IMR-90 (cell line): ENCODE data around the gene LHX1. TPM values are rescaled to one million over a fixed set of nuclear protein-coding genes. Genes with fewer than 3 reads are reported as not detected.

Source experiments
- ATAC-seq: fragments of 200-7000 bp; cut with Tn5 transposase; 2 replicates; pipeline ENCODE4 v1.9.1; 2020; ENCODE audit warnings: low read depth, mild to moderate bottlenecking, moderate library complexity
- BruUV-seq: library from RNA; stranded (reverse); fragments of 400-500 nt; replicated peaks from 2 replicates; lab custom pipeline; 2021; lab: Mats Ljungman, UMichigan
- CTCF ChIA-PET: fragments of 300-600 bp; formaldehyde crosslinking; extraction: SDS; loops from one replicate; lab custom pipeline; 2021; ENCODE audit warnings: antibody characterized with exemption; lab: Yijun Ruan, JAX
- POLR2A ChIA-PET: fragments of 300-600 bp; sonication (Branson Sonifier 250); formaldehyde crosslinking; loops from one replicate; lab custom pipeline; 2022; ENCODE audit warnings: antibody characterized with exemption; ENCODE audit not compliant: unreplicated experiment; lab: Charles Lee
- DNase-seq: peaks from one replicate; pipeline ENCODE4 v3.0.0; 2013
- H2AFZ ChIP-seq: replicated peaks from 2 replicates; pipeline ENCODE3; 2013; ENCODE audit warnings: low read length, mild to moderate bottlenecking; ENCODE audit not compliant: poor library complexity
- H2AK5ac ChIP-seq: 2 replicates; pipeline ENCODE4 v1.6.1; 2013; ENCODE audit warnings: low read depth, low read length, inconsistent platforms
- H2AK9ac ChIP-seq: replicated peaks from 2 replicates; pipeline ENCODE3; 2013; ENCODE audit warnings: mild to moderate bottlenecking, low read depth, low read length, moderate library complexity; ENCODE audit not compliant: poor library complexity
- H2BK120ac ChIP-seq: 2 replicates; pipeline ENCODE4 v1.6.1; 2013; ENCODE audit warnings: low read depth, low read length, inconsistent platforms
- H2BK15ac ChIP-seq: 3 replicates; pipeline ENCODE4 v1.6.1; 2013; ENCODE audit warnings: low read depth, low read length, inconsistent platforms
- H2BK20ac ChIP-seq: 2 replicates; pipeline ENCODE4 v1.6.1; 2013; ENCODE audit warnings: low read depth, mild to moderate bottlenecking, inconsistent platforms, low read length, moderate library complexity
- H2BK5ac ChIP-seq: 2 replicates; pipeline ENCODE4 v1.6.1; 2013; ENCODE audit warnings: mild to moderate bottlenecking, low read depth, low read length, inconsistent platforms; ENCODE audit not compliant: poor library complexity, severe bottlenecking
- H3K14ac ChIP-seq: replicated peaks from 2 replicates; pipeline ENCODE4 v1.6.1; 2013; ENCODE audit warnings: low read depth, low read length, inconsistent platforms
- H3K18ac ChIP-seq: 2 replicates; pipeline ENCODE4 v1.6.1; 2013; ENCODE audit warnings: low read depth, low read length, control low read depth
- H3K23ac ChIP-seq: 2 replicates; pipeline ENCODE4 v1.6.1; 2013; ENCODE audit warnings: low read depth, low read length, inconsistent platforms
- H3K27ac ChIP-seq: 2 replicates; pipeline ENCODE4 v1.5.1; 2013; ENCODE audit warnings: mild to moderate bottlenecking, control low read depth, low read length; ENCODE audit not compliant: insufficient read depth
- H3K27me3 ChIP-seq: 2 replicates; pipeline ENCODE4 v1.6.1; 2013; ENCODE audit warnings: low read length; ENCODE audit not compliant: control insufficient read depth, insufficient read depth
- H3K36me3 ChIP-seq: 2 replicates; pipeline ENCODE4 v1.6.1; 2013; ENCODE audit warnings: low read length, mixed read lengths; ENCODE audit not compliant: control insufficient read depth, insufficient read depth
- H3K4ac ChIP-seq: 2 replicates; pipeline ENCODE4 v1.6.1; 2013; ENCODE audit warnings: low read depth, low read length, inconsistent platforms
- H3K4me1 ChIP-seq: 2 replicates; pipeline ENCODE4 v1.6.1; 2013; ENCODE audit warnings: low read length, mixed read lengths; ENCODE audit not compliant: control insufficient read depth, insufficient read depth
- H3K4me2 ChIP-seq: 2 replicates; pipeline ENCODE4 v1.6.1; 2013; ENCODE audit warnings: low read depth, mild to moderate bottlenecking, control low read depth, low read length, moderate library complexity
- H3K4me3 ChIP-seq: 2 replicates; pipeline ENCODE4 v1.5.1; 2013; ENCODE audit warnings: low read depth, mild to moderate bottlenecking, control low read depth, low read length, moderate library complexity; ENCODE audit not compliant: insufficient read depth
- H3K56ac ChIP-seq: 2 replicates; pipeline ENCODE4 v1.6.1; 2013; ENCODE audit warnings: low read length, inconsistent platforms; ENCODE audit not compliant: insufficient read depth; ENCODE audit errors: extremely low read depth
- H3K79me1 ChIP-seq, 2 experiments: 2 replicates each; pipeline ENCODE4 v1.6.1; 2013; ENCODE audit warnings: low read length in 2 of 2, inconsistent platforms in 1 of 2, low read depth in 1 of 2
- H3K9ac ChIP-seq: 2 replicates; pipeline ENCODE4 v1.6.1; 2013; ENCODE audit warnings: low read depth, low read length, control low read depth
- H3K9me1 ChIP-seq: 2 replicates; pipeline ENCODE4 v1.6.1; 2013; ENCODE audit warnings: low read length, inconsistent platforms; ENCODE audit not compliant: insufficient read depth
- H3K9me3 ChIP-seq: 2 replicates; pipeline ENCODE4 v1.6.1; 2013; ENCODE audit warnings: low read length; ENCODE audit not compliant: control insufficient read depth, insufficient read depth
- H4K20me1 ChIP-seq: 2 replicates; pipeline ENCODE4 v1.6.1; 2013; ENCODE audit warnings: low read length, inconsistent platforms; ENCODE audit not compliant: insufficient read depth
- H4K5ac ChIP-seq: 2 replicates; pipeline ENCODE4 v1.6.1; 2013; ENCODE audit warnings: mild to moderate bottlenecking, low read depth, low read length, control low read depth
- H4K8ac ChIP-seq, 2 experiments: 2 replicates each; pipeline ENCODE4 v1.6.1; 2013; ENCODE audit warnings: low read depth in 2 of 2, low read length in 2 of 2, control low read depth in 1 of 2, inconsistent platforms in 1 of 2
- H4K91ac ChIP-seq: 2 replicates; pipeline ENCODE4 v1.6.1; 2013; ENCODE audit warnings: low read depth, low read length, inconsistent platforms; ENCODE audit not compliant: insufficient read depth
- BHLHE40 ChIP-seq: fragments of 150-350 bp; IDR thresholded peaks from 2 replicates; pipeline ENCODE4 v1.6.1; 2016; ENCODE audit warnings: mild to moderate bottlenecking, low read depth, low read length
- CEBPB ChIP-seq: IDR thresholded peaks from 2 replicates; pipeline ENCODE4 v1.6.1; 2012; ENCODE audit warnings: low read depth, low read length, improper control_type of control experiment
- CHD1 ChIP-seq: IDR thresholded peaks from 2 replicates; pipeline ENCODE4 v1.6.1; 2012; ENCODE audit warnings: low read depth, low read length, improper control_type of control experiment
- FOS ChIP-seq: fragments of 150-350 bp; IDR thresholded peaks from 2 replicates; pipeline ENCODE4 v1.6.1; 2016; ENCODE audit warnings: low read depth, low read length
- MAFK ChIP-seq: IDR thresholded peaks from 2 replicates; pipeline ENCODE4 v1.6.1; 2012; ENCODE audit warnings: low read depth, low read length, improper control_type of control experiment
- MXI1 ChIP-seq: IDR thresholded peaks from 2 replicates; pipeline ENCODE4 v1.6.1; 2012; ENCODE audit warnings: low read depth, mild to moderate bottlenecking, low read length, moderate library complexity, borderline replicate concordance
- NFE2L2 ChIP-seq: fragments of 150-350 bp; IDR thresholded peaks from 2 replicates; pipeline ENCODE4 v1.6.1; 2016; ENCODE audit warnings: low read depth, mild to moderate bottlenecking, low read length
- POLR2A ChIP-seq: IDR thresholded peaks from 2 replicates; pipeline ENCODE4 v1.6.1; 2012; ENCODE audit warnings: mild to moderate bottlenecking, low read depth, low read length
- RAD21 ChIP-seq: IDR thresholded peaks from 2 replicates; pipeline ENCODE4 v1.6.1; 2012; ENCODE audit warnings: low read length, improper control_type of control experiment
- RCOR1 ChIP-seq: IDR thresholded peaks from 2 replicates; pipeline ENCODE4 v1.6.1; 2012; ENCODE audit warnings: mild to moderate bottlenecking, low read length, improper control_type of control experiment; ENCODE audit not compliant: insufficient replicate concordance
- RFX5 ChIP-seq: IDR thresholded peaks from 2 replicates; pipeline ENCODE4 v1.8.0; 2012; ENCODE audit warnings: low read depth, mild to moderate bottlenecking, low read length, moderate library complexity
- SMC3 ChIP-seq: fragments of 150-350 bp; IDR thresholded peaks from 2 replicates; pipeline ENCODE4 v1.6.1; 2016; ENCODE audit warnings: low read depth, mild to moderate bottlenecking, antibody characterized with exemption, low read length, moderate library complexity
- WGBS, 2 experiments: methylation state at CpG; one replicate each; pipeline versions ENCODE4 v1.1.5 to v1.1.7; 2013; ENCODE audit warnings: missing lambda C conversion rate in 2 of 2; ENCODE audit not compliant: insufficient read length in 1 of 2; ENCODE audit errors: extremely low coverage in 2 of 2; 5-methylcytosine and 5-hydroxymethylcytosine counted together
- dilution Hi-C: fragments of 300-500 bp; cut with HindIII; formaldehyde crosslinking; loops from one replicate; pipeline ENCODE4 v1.14.3; 2018; ENCODE audit warnings: low sequenced_read_pairs; ENCODE audit not compliant: unreplicated experiment
- in situ Hi-C: fragments of 300-500 bp; cut with MboI; formaldehyde crosslinking; loops from 3 replicates; pipeline ENCODE4 v1.14.3; 2019; ENCODE audit warnings: low sequenced_read_pairs, inconsistent platforms, mixed read lengths
- intact Hi-C: fragments of 100-400 bp; cut with micrococcal nuclease; formaldehyde crosslinking; loops from 2 replicates; pipeline ENCODE4 v1.10.0; 2022
- polyA plus RNA-seq, 3 experiments: library from polyadenylated mRNA; depleted of rRNA; stranded (reverse); fragments of >200 nt; gene quantifications; 2 replicates each; pipeline ENCODE4 v1.2.3, GENCODE V29; 2012; ENCODE audit warnings: low replicate concordance in 1 of 3
- total RNA-seq: library from RNA; depleted of rRNA; stranded (reverse); fragments of >200 nt; gene quantifications from 2 replicates; pipeline ENCODE4 v1.2.3, GENCODE V29; 2012
- TF ChIP-seq, protein P1 (sequence below): conservative IDR thresholded peaks from 2 replicates; pipeline ENCODE4 v1.5.1; 2012; ENCODE audit warnings: mild to moderate bottlenecking, low read depth, low read length, improper control_type of control experiment
- TF ChIP-seq, protein P2 (sequence below): fragments of 150-350 bp; IDR thresholded peaks from 2 replicates; pipeline ENCODE4 v1.6.1; 2017; ENCODE audit warnings: mild to moderate bottlenecking, antibody characterized with exemption, low read length, low read depth
- TF ChIP-seq, protein P3 (sequence below): fragments of 150-350 bp; IDR thresholded peaks from 2 replicates; pipeline ENCODE4 v1.6.1; 2016; ENCODE audit warnings: low read depth, mild to moderate bottlenecking, low read length, moderate library complexity, borderline replicate concordance

The LHX1 gene
- total and polyA plus RNA-seq, 2 of the 4 experiments (the other 2 are of a cell fraction): not detected

DNA sequence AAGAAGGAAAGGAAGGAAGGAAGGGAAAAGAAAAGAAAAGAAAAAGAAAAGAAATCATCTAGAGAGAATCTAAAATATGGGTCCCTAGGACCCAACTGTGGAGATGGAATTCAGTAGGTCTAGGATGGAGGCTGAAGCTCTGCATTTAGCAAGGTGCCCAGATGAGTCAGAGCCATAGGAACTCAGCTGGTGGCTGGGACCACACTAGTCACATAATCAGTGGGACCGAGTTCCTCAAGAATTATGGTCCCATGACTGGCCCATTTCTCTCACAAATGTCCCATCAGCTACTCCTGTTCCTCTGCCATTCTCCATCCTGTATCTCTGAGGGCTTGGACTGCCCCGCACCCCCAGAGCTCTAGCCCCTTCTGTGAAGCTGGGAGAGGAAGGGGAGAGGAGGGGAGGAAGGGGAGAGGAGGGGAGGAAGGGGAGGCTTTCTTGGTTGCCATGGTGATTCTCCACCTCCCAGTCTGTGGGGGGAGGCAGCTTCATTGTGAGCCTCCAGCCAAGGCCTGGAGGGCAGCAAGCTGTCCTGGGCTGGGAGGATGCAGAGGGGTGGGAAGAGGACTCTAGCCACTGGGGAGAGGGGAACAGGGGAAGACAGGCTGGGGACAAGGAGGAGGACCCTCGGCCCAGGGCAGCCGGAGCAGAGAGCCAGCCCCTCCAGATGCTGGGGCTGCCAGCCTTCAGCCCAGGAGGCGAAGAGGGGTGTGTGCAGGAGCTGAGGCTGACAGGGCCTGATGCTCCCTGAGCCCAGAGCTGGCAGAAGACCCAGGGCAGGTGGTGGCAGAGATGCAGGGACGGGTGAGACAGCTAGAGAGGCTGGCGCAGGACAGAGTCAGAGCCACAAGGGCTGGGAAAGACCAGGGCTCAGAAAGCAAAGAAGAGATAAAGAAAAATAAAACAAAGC is 37.8 kb upstream of the LHX1 start:
- Histone ChIP-seq H3K4me2 (no peak overlapping the region), H2AK9ac (no peak overlapping the region), H4K8ac (no peak overlapping the region), H3K14ac (no peak overlapping the region), H3K27me3 (peaks cover 12% of the 10 kb centered on the region), H3K79me1 (no peaks in the 10 kb centered on the region), H4K20me1 (no peaks in the 10 kb centered on the region), H3K18ac (no peak overlapping the region), H2AFZ (no peak overlapping the region), H2AK5ac (no peak overlapping the region), H3K4me1 (no peaks in the 10 kb centered on the region), H3K9me3 (no peaks in the 10 kb centered on the region), H3K23ac (no peak overlapping the region), H3K9ac (no peak overlapping the region), H3K9me1 (no peaks in the 10 kb centered on the region), H3K36me3 (no peaks in the 10 kb centered on the region), H3K4ac (no peak overlapping the region), H4K5ac (no peak overlapping the region), H3K27ac (no peak overlapping the region), H2BK15ac (no peak overlapping the region), H2BK120ac (no peak overlapping the region), H2BK5ac (no peak overlapping the region), H4K91ac (no peak overlapping the region), H3K56ac (no peak overlapping the region), H2BK20ac (no peak overlapping the region), H3K4me3 (no peak overlapping the region)
- dilution Hi-C loops (no loop called here), intact Hi-C loops (no loop called here), in situ Hi-C loops (no loop called here)
- no peak for ATAC-seq
- BruUV-seq: no TSS peak
- ChIA-PET POLR2A (no interaction called here), CTCF (no interaction called here)
- WGBS, 2 experiments: no CpG with 5 or more reads among the region's 7 CpGs
- no peak for DNase-seq
- TF ChIP-seq SMC3 (no peak), BHLHE40 (no peak), CHD1 (no peak), NFE2L2 (no peak), MAFK (no peak), POLR2A (no peak), MXI1 (no peak), FOS (no peak), RFX5 (no peak), RAD21 (no peak), RCOR1 (no peak), CEBPB (no peak)
- TF ChIP-seq, protein P1, sequence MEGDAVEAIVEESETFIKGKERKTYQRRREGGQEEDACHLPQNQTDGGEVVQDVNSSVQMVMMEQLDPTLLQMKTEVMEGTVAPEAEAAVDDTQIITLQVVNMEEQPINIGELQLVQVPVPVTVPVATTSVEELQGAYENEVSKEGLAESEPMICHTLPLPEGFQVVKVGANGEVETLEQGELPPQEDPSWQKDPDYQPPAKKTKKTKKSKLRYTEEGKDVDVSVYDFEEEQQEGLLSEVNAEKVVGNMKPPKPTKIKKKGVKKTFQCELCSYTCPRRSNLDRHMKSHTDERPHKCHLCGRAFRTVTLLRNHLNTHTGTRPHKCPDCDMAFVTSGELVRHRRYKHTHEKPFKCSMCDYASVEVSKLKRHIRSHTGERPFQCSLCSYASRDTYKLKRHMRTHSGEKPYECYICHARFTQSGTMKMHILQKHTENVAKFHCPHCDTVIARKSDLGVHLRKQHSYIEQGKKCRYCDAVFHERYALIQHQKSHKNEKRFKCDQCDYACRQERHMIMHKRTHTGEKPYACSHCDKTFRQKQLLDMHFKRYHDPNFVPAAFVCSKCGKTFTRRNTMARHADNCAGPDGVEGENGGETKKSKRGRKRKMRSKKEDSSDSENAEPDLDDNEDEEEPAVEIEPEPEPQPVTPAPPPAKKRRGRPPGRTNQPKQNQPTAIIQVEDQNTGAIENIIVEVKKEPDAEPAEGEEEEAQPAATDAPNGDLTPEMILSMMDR: no peak
- TF ChIP-seq, protein P2, sequence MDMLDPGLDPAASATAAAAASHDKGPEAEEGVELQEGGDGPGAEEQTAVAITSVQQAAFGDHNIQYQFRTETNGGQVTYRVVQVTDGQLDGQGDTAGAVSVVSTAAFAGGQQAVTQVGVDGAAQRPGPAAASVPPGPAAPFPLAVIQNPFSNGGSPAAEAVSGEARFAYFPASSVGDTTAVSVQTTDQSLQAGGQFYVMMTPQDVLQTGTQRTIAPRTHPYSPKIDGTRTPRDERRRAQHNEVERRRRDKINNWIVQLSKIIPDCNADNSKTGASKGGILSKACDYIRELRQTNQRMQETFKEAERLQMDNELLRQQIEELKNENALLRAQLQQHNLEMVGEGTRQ: no peak
- TF ChIP-seq, protein P3, sequence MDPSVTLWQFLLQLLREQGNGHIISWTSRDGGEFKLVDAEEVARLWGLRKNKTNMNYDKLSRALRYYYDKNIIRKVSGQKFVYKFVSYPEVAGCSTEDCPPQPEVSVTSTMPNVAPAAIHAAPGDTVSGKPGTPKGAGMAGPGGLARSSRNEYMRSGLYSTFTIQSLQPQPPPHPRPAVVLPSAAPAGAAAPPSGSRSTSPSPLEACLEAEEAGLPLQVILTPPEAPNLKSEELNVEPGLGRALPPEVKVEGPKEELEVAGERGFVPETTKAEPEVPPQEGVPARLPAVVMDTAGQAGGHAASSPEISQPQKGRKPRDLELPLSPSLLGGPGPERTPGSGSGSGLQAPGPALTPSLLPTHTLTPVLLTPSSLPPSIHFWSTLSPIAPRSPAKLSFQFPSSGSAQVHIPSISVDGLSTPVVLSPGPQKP: no peak
